B cell (primary cell): ENCODE results near the gene FEM1C. TPM values are rescaled to one million over a fixed set of nuclear protein-coding genes. Genes with fewer than 3 reads are reported as not detected.

Source experiments
- ATAC-seq: fragments of 200-7000 bp; cut with Tn5 transposase; one replicate; pipeline ENCODE4 v1.10.0; 2021; ENCODE audit warnings: low read depth, mild to moderate bottlenecking, moderate number of reproducible peaks, moderate library complexity
- CTCF ChIA-PET: fragments of 350-600 bp; sonication (Branson Sonifier 250); formaldehyde crosslinking; loops from one replicate; lab custom pipeline; 2021; ENCODE audit warnings: antibody characterized with exemption, inconsistent platforms; lab: Charles Lee
- POLR2A ChIA-PET: fragments of 350-600 bp; sonication (Branson Sonifier 250); formaldehyde crosslinking; loops from one replicate; lab custom pipeline; 2021; ENCODE audit warnings: antibody characterized with exemption; lab: Charles Lee
- DNase-seq: peaks from one replicate; pipeline ENCODE4 v3.0.0; 2013
- H2AFZ ChIP-seq: 2 replicates; pipeline ENCODE4 v1.6.1; 2012; ENCODE audit warnings: mild to moderate bottlenecking, low read depth, low read length; ENCODE audit not compliant: insufficient read depth, poor library complexity, severe bottlenecking
- H3K27ac ChIP-seq, 2 donors: 1 replicate in 1 of 2; 2 replicates in 1 of 2; pipeline ENCODE4 v1.5.1; 2012 to 2013; ENCODE audit warnings: low read length in 2 of 2, mild to moderate bottlenecking in 2 of 2, moderate library complexity in 1 of 2
- H3K27me3 ChIP-seq, 4 experiments: fragments of 200-600 bp in 1 of 4; sonication (generic) in 1 of 4; replicated peaks in 1 of 4; 1 replicate in 2 of 4; 2 replicates in 2 of 4; pipeline versions ENCODE4 v1.6.1 to v1.7.0; 2013 to 2016; ENCODE audit warnings: low read length in 3 of 4, mild to moderate bottlenecking in 2 of 4, mixed read lengths in 1 of 4, moderate library complexity in 1 of 4; ENCODE audit not compliant: insufficient read depth in 4 of 4, control insufficient read depth in 3 of 4; ENCODE audit errors: control extremely low read depth in 1 of 4
- H3K36me3 ChIP-seq, 2 experiments: replicated peaks in 1 of 2; 1 replicate in 1 of 2; 2 replicates in 1 of 2; pipeline versions ENCODE4 v1.6.1 to v1.7.1; 2013; ENCODE audit warnings: low read length in 1 of 2; ENCODE audit not compliant: insufficient read depth in 2 of 2, control insufficient read depth in 1 of 2; ENCODE audit errors: control extremely low read depth in 1 of 2, extremely low read depth in 1 of 2
- H3K4me1 ChIP-seq, 2 donors: fragments of 200-600 bp in 1 of 2; sonication (generic) in 1 of 2; 1 replicate in 1 of 2; 2 replicates in 1 of 2; pipeline versions ENCODE4 v1.5.1 to v1.6.1; 2013 to 2017; ENCODE audit warnings: low read length in 2 of 2; ENCODE audit not compliant: control insufficient read depth in 2 of 2, insufficient read depth in 2 of 2
- H3K4me2 ChIP-seq: replicated peaks from 2 replicates; pipeline ENCODE3; 2012; ENCODE audit warnings: mild to moderate bottlenecking, low read depth, low read length; ENCODE audit not compliant: poor library complexity, severe bottlenecking
- H3K4me3 ChIP-seq, 5 experiments: fragments of 200-600 bp in 1 of 5; sonication (generic) in 1 of 5; 1 replicate in 3 of 5; 2 replicates in 2 of 5; pipeline versions ENCODE4 v1.5.1 to v1.7.0; 2011 to 2016; ENCODE audit warnings: low read length in 4 of 5, mild to moderate bottlenecking in 4 of 5, low read depth in 2 of 5, control low read depth in 1 of 5, moderate library complexity in 1 of 5; ENCODE audit not compliant: insufficient read depth in 1 of 5; ENCODE audit errors: control extremely low read depth in 1 of 5, extremely low read depth in 1 of 5
- H3K79me2 ChIP-seq: fragments of 200-600 bp; sonication (generic); one replicate; pipeline ENCODE4 v1.6.0; 2016; ENCODE audit warnings: low read length; ENCODE audit not compliant: control insufficient read depth, insufficient read depth
- H3K9ac ChIP-seq: fragments of 200-600 bp; sonication (generic); 2 replicates; pipeline ENCODE4 v1.6.1; 2017; ENCODE audit warnings: mild to moderate bottlenecking, low read length, moderate library complexity
- H3K9me3 ChIP-seq, 3 donors: one replicate each; pipeline versions ENCODE4 v1.6.1 to v1.7.1; 2013; ENCODE audit warnings: low read length in 2 of 3; ENCODE audit not compliant: control insufficient read depth in 2 of 3, insufficient read depth in 1 of 3; ENCODE audit errors: control extremely low read depth in 1 of 3
- H4K20me1 ChIP-seq: 2 replicates; pipeline ENCODE4 v1.6.0; 2012; ENCODE audit warnings: mild to moderate bottlenecking, low read length; ENCODE audit not compliant: insufficient read depth, control insufficient read depth, poor library complexity, severe bottlenecking
- H3K27ac Mint-ChIP-seq: one replicate; pipeline ENCODE4 v1.8.0; 2021; ENCODE audit warnings: mixed read lengths
- H3K27me3 Mint-ChIP-seq: one replicate; pipeline ENCODE4 v1.8.0; 2021; ENCODE audit warnings: mixed read lengths
- H3K4me1 Mint-ChIP-seq: one replicate; pipeline ENCODE4 v1.8.0; 2021; ENCODE audit warnings: mixed read lengths
- H3K4me3 Mint-ChIP-seq: one replicate; pipeline ENCODE4 v1.8.0; 2021; ENCODE audit warnings: mixed read lengths
- H3K9me3 Mint-ChIP-seq: one replicate; pipeline ENCODE4 v1.8.0; 2022; ENCODE audit warnings: mixed read lengths; ENCODE audit not compliant: insufficient read depth
- EZH2 ChIP-seq: IDR thresholded peaks from 2 replicates; pipeline ENCODE4 v1.6.1; 2012; ENCODE audit warnings: borderline replicate concordance, low read depth, mild to moderate bottlenecking, moderate library complexity, low read length; ENCODE audit not compliant: insufficient read depth, poor library complexity, severe bottlenecking
- WGBS: methylation state at CpG from one replicate; pipeline ENCODE4 v1.1.5; 2013; ENCODE audit warnings: missing lambda C conversion rate; ENCODE audit not compliant: insufficient coverage; 5-methylcytosine and 5-hydroxymethylcytosine counted together
- intact Hi-C: fragments of 100-400 bp; cut with micrococcal nuclease; formaldehyde crosslinking; loops from one replicate; pipeline ENCODE4 v1.10.0; 2022
- polyA plus RNA-seq: library from polyadenylated mRNA; depleted of rRNA; stranded (reverse); fragments of >200 nt; gene quantifications from 2 replicates; pipeline ENCODE4 v1.2.3, GENCODE V29; 2012
- total RNA-seq, 2 donors: library from RNA; stranded (reverse); fragments of 120-200 nt in 1 of 2; gene quantifications; 1 replicate in 1 of 2; 2 replicates in 1 of 2; pipeline versions ENCODE4 v1.2.3 to v1.2.4, GENCODE V29; 2013 to 2022
- TF ChIP-seq, protein P1 (sequence below): fragments of 200-600 bp; IDR thresholded peaks from one replicate; pipeline ENCODE4 v1.8.0; 2022; ENCODE audit warnings: antibody characterized with exemption, mild to moderate bottlenecking

FEM1C gene
- total and polyA plus RNA-seq, 2 donors (not counting 1 experiment from before 2014, with no cell fraction given): 14.9 to 18.7 TPM

DNA sequence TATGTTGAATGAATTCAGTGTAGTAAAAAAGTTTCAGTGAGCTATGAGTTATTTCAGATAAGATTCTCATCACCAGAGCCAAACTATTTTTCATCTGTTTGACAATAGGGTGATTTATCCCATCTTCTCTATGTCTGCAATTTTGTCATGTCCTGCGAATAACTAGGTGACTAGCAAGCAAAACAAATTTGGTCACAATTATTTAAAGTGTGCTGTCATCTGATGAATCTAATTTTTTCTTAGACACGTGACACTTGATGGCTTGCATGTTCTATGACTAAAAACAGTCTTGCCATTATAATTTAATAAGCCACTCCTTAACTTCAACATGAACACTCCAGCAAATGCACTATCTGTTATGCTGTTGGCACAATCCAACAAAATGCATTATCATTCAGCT lies 35.0 kb downstream of the FEM1C start:
- no peak overlapping the region for H3K4me3 Mint-ChIP-seq
- no peaks in the 10 kb centered on the region for H3K4me1 Mint-ChIP-seq
- no CpG with 5 or more reads among the region's 2 CpGs for WGBS

DNA sequence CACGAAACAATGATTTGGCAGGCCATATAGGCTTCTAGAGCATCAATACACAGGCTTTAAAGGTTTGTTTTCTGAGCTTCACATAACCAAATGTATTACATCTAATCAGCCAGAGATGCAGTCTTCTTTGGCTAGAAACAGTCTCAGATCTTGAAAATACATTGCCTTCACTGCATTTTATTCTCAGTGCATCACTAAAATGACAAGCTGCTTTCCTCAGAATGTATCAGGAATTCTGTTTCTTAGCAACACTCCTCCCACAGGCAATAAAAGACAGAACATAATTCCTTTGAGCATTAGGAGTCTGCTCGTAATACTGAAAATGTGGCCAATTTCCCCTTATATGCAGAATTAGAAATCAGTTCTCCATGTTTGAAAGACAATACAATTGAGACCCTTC lies 36.9 kb downstream of the FEM1C start:
- Histone ChIP-seq H3K9ac (no peak overlapping the region), H3K79me2 (no peaks in the 10 kb centered on the region), H3K27me3 (no peaks in the 10 kb centered on the region), H3K27ac (no peak overlapping the region), H4K20me1 (no peaks in the 10 kb centered on the region), H3K4me1 (no peaks in the 10 kb centered on the region), H2AFZ (no peak overlapping the region), H3K9me3 (peaks cover 0 to 3% (median 0%) of the 10 kb centered on the region in 3 donors), H3K4me3 (no peak overlapping the region), H3K4me2 (no peak overlapping the region), H3K36me3 (no peaks in the 10 kb centered on the region)
- Mint-ChIP-seq H3K4me3 (no peak overlapping the region), H3K27me3 (peaks cover 4% of the 10 kb centered on the region), H3K27ac (no peak overlapping the region), H3K9me3 (no peaks in the 10 kb centered on the region), H3K4me1 (no peaks in the 10 kb centered on the region)
- WGBS: 100% methylated on average over 1 of the region's 2 CpGs
- ChIA-PET POLR2A (no interaction called here), CTCF (no interaction called here)
- ATAC-seq: no peak
- intact Hi-C loops: no loop called here
- DNase-seq: no peak
- no peak for TF ChIP-seq EZH2
- TF ChIP-seq, protein P1, sequence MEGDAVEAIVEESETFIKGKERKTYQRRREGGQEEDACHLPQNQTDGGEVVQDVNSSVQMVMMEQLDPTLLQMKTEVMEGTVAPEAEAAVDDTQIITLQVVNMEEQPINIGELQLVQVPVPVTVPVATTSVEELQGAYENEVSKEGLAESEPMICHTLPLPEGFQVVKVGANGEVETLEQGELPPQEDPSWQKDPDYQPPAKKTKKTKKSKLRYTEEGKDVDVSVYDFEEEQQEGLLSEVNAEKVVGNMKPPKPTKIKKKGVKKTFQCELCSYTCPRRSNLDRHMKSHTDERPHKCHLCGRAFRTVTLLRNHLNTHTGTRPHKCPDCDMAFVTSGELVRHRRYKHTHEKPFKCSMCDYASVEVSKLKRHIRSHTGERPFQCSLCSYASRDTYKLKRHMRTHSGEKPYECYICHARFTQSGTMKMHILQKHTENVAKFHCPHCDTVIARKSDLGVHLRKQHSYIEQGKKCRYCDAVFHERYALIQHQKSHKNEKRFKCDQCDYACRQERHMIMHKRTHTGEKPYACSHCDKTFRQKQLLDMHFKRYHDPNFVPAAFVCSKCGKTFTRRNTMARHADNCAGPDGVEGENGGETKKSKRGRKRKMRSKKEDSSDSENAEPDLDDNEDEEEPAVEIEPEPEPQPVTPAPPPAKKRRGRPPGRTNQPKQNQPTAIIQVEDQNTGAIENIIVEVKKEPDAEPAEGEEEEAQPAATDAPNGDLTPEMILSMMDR: no peak

More for the DNA sequence above, 35.0 kb downstream of the FEM1C start:
- TF ChIP-seq, protein P1: no peak
- no peak for TF ChIP-seq EZH2
- Histone ChIP-seq H2AFZ (no peak overlapping the region), H3K27ac (no peak overlapping the region), H3K4me2 (no peak overlapping the region), H3K9ac (no peak overlapping the region), H3K79me2 (no peaks in the 10 kb centered on the region), H3K36me3 (no peaks in the 10 kb centered on the region), H3K4me1 (no peaks in the 10 kb centered on the region), H3K27me3 (no peaks in the 10 kb centered on the region), H3K4me3 (no peak overlapping the region), H4K20me1 (no peaks in the 10 kb centered on the region), H3K9me3 (no peaks in the 10 kb centered on the region)
- ChIA-PET CTCF (no interaction called here), POLR2A (interaction anchor here (0.7 kb wide), 1 partner anchor 16 kb away, joined by 4 read pairs; no protein-coding TSS in a partner anchor)
- Mint-ChIP-seq H3K27ac (no peak overlapping the region), H3K9me3 (no peaks in the 10 kb centered on the region), H3K27me3 (peaks cover 4% of the 10 kb centered on the region)
- no peak for DNase-seq
- ATAC-seq: no peak
- intact Hi-C loops: no loop called here
